Kidney (tissue), 14 donors: Measurements from ENCODE around the gene CUBN. TPM values are rescaled to one million over a fixed set of nuclear protein-coding genes. Genes with fewer than 3 reads are reported as not detected.

Source experiments
- DNase-seq, 5 donors: peaks; one replicate each; pipeline ENCODE4 v3.0.0-alpha.2; 2013 to 2020
- FAIRE-seq: peaks from 2 replicates; lab custom pipeline; 2012; peaks lifted over from hg19 to GRCh38; lab: Jason Lieb, UNC
- H3K27ac ChIP-seq, 2 donors: one replicate each; pipeline ENCODE4 v1.7.0; 2013; ENCODE audit warnings: low read depth in 2 of 2, low read length in 2 of 2, inconsistent platforms in 1 of 2
- H3K27me3 ChIP-seq: one replicate; pipeline ENCODE4 v1.7.1; 2013; ENCODE audit warnings: low read length, inconsistent platforms; ENCODE audit not compliant: control insufficient read depth, insufficient read depth
- H3K36me3 ChIP-seq, 3 donors: one replicate each; pipeline versions ENCODE4 v1.7.0 to v1.7.1; 2013; ENCODE audit warnings: low read length in 3 of 3, control low read depth in 1 of 3, inconsistent platforms in 1 of 3; ENCODE audit not compliant: insufficient read depth in 3 of 3, control insufficient read depth in 2 of 3
- H3K4me1 ChIP-seq, 3 donors: one replicate each; pipeline versions ENCODE4 v1.7.0 to v1.7.1; 2013; ENCODE audit warnings: low read length in 3 of 3, inconsistent platforms in 1 of 3, low read depth in 1 of 3; ENCODE audit not compliant: control insufficient read depth in 2 of 3, insufficient read depth in 2 of 3
- H3K4me3 ChIP-seq, 3 donors: one replicate each; pipeline versions ENCODE4 v1.7.0 to v1.8.1; 2013; ENCODE audit warnings: low read length in 3 of 3, control low read depth in 1 of 3, inconsistent platforms in 1 of 3
- H3K9ac ChIP-seq, 3 donors: one replicate each; pipeline versions ENCODE4 v1.7.0 to v1.7.1; 2013; ENCODE audit warnings: low read length in 3 of 3, control low read depth in 1 of 3, inconsistent platforms in 1 of 3
- H3K9me3 ChIP-seq, 3 donors: one replicate each; pipeline versions ENCODE4 v1.7.0 to v1.7.1; 2013; ENCODE audit warnings: low read length in 3 of 3, control low read depth in 1 of 3, inconsistent platforms in 1 of 3; ENCODE audit not compliant: control insufficient read depth in 2 of 3, insufficient read depth in 1 of 3
- CTCF ChIP-seq: IDR thresholded peaks from 3 replicates; pipeline ENCODE4 v1.5.1; 2012; ENCODE audit warnings: mild to moderate bottlenecking, moderate library complexity, borderline replicate concordance; ENCODE audit not compliant: insufficient read depth; ENCODE audit errors: extremely low read depth
- intact Hi-C: fragments of 100-400 bp; cut with DNase I; formaldehyde crosslinking; loops from one replicate; pipeline ENCODE4 v1.11.1; 2022
- polyA plus RNA-seq: library from polyadenylated mRNA; stranded (reverse); fragments of 350-450 nt; fragmentation: Illumina TruSeq; extraction: RNeasy Lipid Tissue Mini Kit (QIAGEN cat#74804); gene quantifications from one replicate; pipeline ENCODE4 v1.2.3, GENCODE V29; 2014; ENCODE audit warnings: low read depth, low replicate concordance; ENCODE audit not compliant: insufficient read depth
- total RNA-seq: library from RNA; stranded (reverse); fragmentation: NEBNext Ultra II Directional; extraction: Animal tissue kit (Norgen Biotek cat#: 25700); gene quantifications from one replicate; pipeline ENCODE4 v1.2.1, GENCODE V29; 2021
- donor health status: control.
- donor health status: control.
- donor health status: control.
- donor health status: control.
- donor health status: control.
- donor health status: DM: yes; HTN: yes; CAD: no.
- donor health status: Normal renal cell carcinoma (clear cell type).

The CUBN gene
- total and polyA plus RNA-seq, 2 donors from 2014 or later = 14.8 to 31.6 TPM

DNA sequence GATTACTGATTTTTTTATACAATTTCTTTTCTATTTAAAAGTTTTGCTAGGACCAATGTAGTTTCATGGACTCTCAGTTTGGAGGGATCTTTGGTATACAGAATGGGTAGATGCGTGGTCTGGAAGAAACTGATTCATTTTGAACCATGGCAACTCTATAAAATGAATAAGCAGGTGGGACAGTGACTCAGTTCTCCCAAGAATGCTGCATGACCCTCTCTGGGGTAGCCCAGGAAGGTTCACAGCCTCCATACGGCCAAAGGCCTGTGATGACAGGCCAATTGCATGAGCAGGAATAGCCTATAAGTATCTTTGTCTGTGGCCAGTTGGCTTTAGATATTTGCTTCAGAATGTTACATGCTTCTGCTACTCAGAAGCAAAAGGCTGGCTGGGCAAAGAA, 199.1 kb downstream of the CUBN start:
- no peak for FAIRE-seq
- peaks cover 0 to 54% (median 17%) of the 10 kb centered on the region in 3 donors for H3K36me3 ChIP-seq
- H3K27ac ChIP-seq = no peak overlapping the region
- no peak for TF ChIP-seq CTCF
- no peak for DNase-seq
- H3K4me3 ChIP-seq = no peak overlapping the region
- no peaks in the 10 kb centered on the region for H3K9me3 ChIP-seq
- intact Hi-C loops = no loop called here
- no peak overlapping the region for H3K9ac ChIP-seq
- H3K27me3 ChIP-seq = no peaks in the 10 kb centered on the region
- no peaks in the 10 kb centered on the region for H3K4me1 ChIP-seq

GRCh38 chr10:16929069-16929468, 200.5 kb downstream of the CUBN start:
- Histone ChIP-seq H3K9ac (no peak overlapping the region), H3K27ac (no peak overlapping the region), H3K36me3 (peaks cover 0 to 48% (median 14%) of the 10 kb centered on the region in 3 donors), H3K4me3 (no peak overlapping the region), H3K9me3 (no peaks in the 10 kb centered on the region), H3K4me1 (no peaks in the 10 kb centered on the region), H3K27me3 (no peaks in the 10 kb centered on the region)
- TF ChIP-seq CTCF = no peak
- intact Hi-C loops = no loop called here
- FAIRE-seq = no peak
- no peak for DNase-seq

- H3K36me3 ChIP-seq = peaks cover 0 to 39% (median 6%) of the 10 kb centered on the region in 3 donors
- TF ChIP-seq CTCF = no peak
- intact Hi-C loops = no loop called here
- no peaks in the 10 kb centered on the region for H3K27me3 ChIP-seq
- H3K9ac ChIP-seq = no peak overlapping the region
- FAIRE-seq (no peak), DNase-seq (no peak)
- H3K27ac ChIP-seq = no peak overlapping the region
- H3K4me3 ChIP-seq = no peak overlapping the region
- H3K4me1 ChIP-seq = no peaks in the 10 kb centered on the region
- H3K9me3 ChIP-seq = no peaks in the 10 kb centered on the region
Measured at GRCh38 chr10:16927546-16927945, 202.1 kb downstream of the CUBN start.

- H3K27me3 ChIP-seq = no peaks in the 10 kb centered on the region
- H3K27ac ChIP-seq = no peak overlapping the region
- intact Hi-C loops = no loop called here
- H3K9me3 ChIP-seq = no peaks in the 10 kb centered on the region
- peaks cover 0 to 32% (median 2%) of the 10 kb centered on the region in 3 donors for H3K36me3 ChIP-seq
- no peaks in the 10 kb centered on the region for H3K4me1 ChIP-seq
- TF ChIP-seq CTCF = no peak
- H3K9ac ChIP-seq = no peak overlapping the region
- no peak overlapping the region for H3K4me3 ChIP-seq
- no peak for DNase-seq
- no peak for FAIRE-seq
Measured at GRCh38 chr10:16923726-16924125, 205.9 kb downstream of the CUBN start.
